PFSK-1 (cell line): ENCODE measurements around the gene CTIF.

Source experiments
- POLR2AphosphoS5 ChIP-seq: IDR thresholded peaks from 2 replicates; pipeline ENCODE4 v1.6.1; 2012; ENCODE audit warnings: low read depth, mild to moderate bottlenecking, control low read depth, low read length, moderate library complexity
- REST ChIP-seq, 2 experiments: IDR thresholded peaks; 2 replicates each; pipeline versions ENCODE4 v1.6.1 to v1.8.0; 2011 to 2012; ENCODE audit warnings: low read depth in 2 of 2, low read length in 2 of 2, control low read depth in 1 of 2, inconsistent platforms in 1 of 2, mild to moderate bottlenecking in 1 of 2, moderate library complexity in 1 of 2; ENCODE audit not compliant: insufficient read depth in 1 of 2
- SIN3A ChIP-seq: IDR thresholded peaks from 2 replicates; pipeline ENCODE4 v1.6.1; 2012; ENCODE audit warnings: mild to moderate bottlenecking, low read length, moderate library complexity, borderline replicate concordance; ENCODE audit not compliant: insufficient read depth
- TAF1 ChIP-seq: IDR thresholded peaks from 2 replicates; pipeline ENCODE4 v1.6.1; 2012; ENCODE audit warnings: low read length, control low read depth, borderline replicate concordance; ENCODE audit not compliant: insufficient read depth

- no peak for TF ChIP-seq TAF1
- TF ChIP-seq SIN3A, result no peak
- TF ChIP-seq POLR2AphosphoS5, result no peak
- no peak for TF ChIP-seq REST (IDR thresholded peaks at IDR 0.05; ENCODE audit: insufficient read depth in 1 of 2, low read depth in 2 of 2, low read length in 2 of 2)
These were observed 226.2 kb downstream of the CTIF start for GRCh38 chr18:48765053-48765452.
